Fibroblast of the aortic adventitia (primary cell): Measurements from ENCODE around the gene SMTN. TPM values are rescaled to one million over a fixed set of nuclear protein-coding genes. Genes with fewer than 3 reads are reported as not detected.
A peak's percentile ranks its signal among the peaks of the same experiment; 100 is the strongest.

Source experiments
- DNase-seq: peaks from one replicate; pipeline ENCODE4 v3.0.0-alpha.2; 2010; ENCODE audit warnings: low read depth
- H3K4me3 ChIP-seq: 2 replicates; pipeline ENCODE4 v1.5.1; 2011; ENCODE audit warnings: low read depth, mild to moderate bottlenecking, control low read depth, low read length, moderate library complexity
- total RNA-seq: library from RNA; depleted of rRNA; stranded (reverse); fragments of >200 nt; gene quantifications from 2 replicates; pipeline ENCODE4 v1.2.3, GENCODE V29; 2012; ENCODE audit warnings: low replicate concordance
- TF ChIP-seq, protein P1 (sequence below): IDR thresholded peaks from 2 replicates; pipeline ENCODE4 v1.5.1; 2011; ENCODE audit warnings: mild to moderate bottlenecking, low read length, control low read depth, inconsistent platforms; ENCODE audit not compliant: insufficient read depth

The SMTN gene
- total RNA-seq, 1 donor: 63.5 TPM

DNA sequence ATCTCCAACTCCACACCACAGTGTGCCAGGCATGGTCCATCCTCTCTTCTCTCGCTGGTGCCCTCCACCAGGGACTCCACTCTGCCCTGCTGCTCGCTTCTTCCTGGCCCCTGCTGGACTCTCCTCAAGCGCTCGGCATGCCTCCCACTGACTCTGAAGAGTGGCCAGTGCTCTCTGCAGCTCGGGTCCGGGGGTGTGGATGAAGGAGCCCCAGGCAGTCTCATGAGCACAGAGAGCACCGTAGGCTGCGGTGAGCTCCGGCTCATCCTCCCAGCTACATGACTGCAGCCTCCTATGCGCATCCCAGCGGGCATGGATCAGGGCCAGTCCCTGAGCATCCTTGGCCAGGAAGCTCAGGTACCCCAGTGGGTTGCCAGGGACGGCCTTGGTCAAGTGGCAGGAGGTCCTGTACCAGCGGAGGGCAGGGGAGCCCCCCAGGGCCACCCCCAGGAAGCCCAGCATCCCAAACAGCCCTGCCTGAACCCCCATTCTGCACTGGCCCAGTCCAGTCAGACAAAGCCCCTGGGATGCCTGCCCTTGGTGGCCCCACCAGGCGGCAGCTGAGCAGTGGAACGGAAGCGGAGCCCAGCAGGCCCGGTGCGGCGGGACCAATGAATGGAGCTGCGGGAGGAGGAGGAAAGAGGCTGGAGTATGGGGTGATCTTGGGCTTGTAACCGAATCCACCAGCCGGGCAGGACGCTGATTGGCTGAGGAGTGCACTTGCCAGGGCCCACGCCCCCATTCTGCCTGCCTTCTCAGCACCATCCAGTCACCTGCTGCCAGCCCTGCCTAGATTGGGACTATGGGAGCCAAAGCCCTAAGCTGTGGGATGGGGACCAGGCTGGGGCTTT lies 59.0 kb downstream of the SMTN start, which contains the start of gene PLA2G3:
PLA2G3 (minus strand) TSS at position 643 of the 851 bp plus-strand sequence; CDS start at position 489, 154 bp downstream.
- no peak within 1 kb of the TSS for H3K4me3 ChIP-seq
- TF ChIP-seq, protein P1, sequence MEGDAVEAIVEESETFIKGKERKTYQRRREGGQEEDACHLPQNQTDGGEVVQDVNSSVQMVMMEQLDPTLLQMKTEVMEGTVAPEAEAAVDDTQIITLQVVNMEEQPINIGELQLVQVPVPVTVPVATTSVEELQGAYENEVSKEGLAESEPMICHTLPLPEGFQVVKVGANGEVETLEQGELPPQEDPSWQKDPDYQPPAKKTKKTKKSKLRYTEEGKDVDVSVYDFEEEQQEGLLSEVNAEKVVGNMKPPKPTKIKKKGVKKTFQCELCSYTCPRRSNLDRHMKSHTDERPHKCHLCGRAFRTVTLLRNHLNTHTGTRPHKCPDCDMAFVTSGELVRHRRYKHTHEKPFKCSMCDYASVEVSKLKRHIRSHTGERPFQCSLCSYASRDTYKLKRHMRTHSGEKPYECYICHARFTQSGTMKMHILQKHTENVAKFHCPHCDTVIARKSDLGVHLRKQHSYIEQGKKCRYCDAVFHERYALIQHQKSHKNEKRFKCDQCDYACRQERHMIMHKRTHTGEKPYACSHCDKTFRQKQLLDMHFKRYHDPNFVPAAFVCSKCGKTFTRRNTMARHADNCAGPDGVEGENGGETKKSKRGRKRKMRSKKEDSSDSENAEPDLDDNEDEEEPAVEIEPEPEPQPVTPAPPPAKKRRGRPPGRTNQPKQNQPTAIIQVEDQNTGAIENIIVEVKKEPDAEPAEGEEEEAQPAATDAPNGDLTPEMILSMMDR: peak; percentile 16
- DNase-seq: peak; percentile 33

DNA sequence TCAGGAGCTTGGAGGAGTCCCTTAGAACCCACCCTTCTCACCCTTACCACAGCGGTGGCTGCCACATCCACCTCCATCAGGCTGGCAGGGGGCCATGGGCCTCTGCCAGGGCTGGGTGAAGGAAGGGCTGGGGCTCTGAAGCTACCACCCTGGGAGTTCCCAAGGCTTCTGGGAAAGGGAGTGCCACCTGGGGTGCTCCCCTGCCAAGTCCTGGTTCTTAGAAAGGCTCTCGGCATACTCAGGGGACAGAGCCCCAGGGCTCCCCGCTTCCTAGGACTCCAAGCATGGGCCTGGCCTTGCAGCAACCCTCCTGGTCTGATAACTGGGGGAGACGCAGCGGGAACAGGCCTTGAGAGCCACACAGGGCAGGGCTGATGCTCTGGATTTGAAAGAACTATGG lies 59.6 kb downstream of the SMTN start:
- H3K4me3 ChIP-seq: no peak overlapping the region
- TF ChIP-seq, protein P1: no peak
- DNase-seq: no peak

DNA sequence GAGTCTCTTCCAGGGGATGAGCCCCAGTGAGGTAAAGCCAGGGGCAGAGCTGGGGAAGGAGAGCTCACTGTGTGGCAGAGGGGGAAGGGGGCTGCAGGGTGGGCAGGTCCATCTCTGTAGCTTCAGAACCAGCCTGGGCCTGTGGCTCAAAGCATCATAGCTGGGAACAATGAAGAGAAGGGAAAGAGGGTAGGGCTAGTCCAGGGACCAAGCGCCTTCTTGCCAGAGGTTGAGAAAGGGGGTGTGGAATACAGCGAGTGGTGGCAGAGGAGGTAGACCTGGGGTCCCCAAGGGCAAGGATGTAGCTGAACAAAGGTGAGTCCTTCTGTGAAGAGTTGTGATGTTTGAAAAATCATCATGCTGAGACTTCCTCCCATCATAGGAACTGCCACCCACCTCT lies 60.4 kb downstream of the SMTN start:
- no peak for DNase-seq
- no peak overlapping the region for H3K4me3 ChIP-seq
- TF ChIP-seq, protein P1: no peak

DNA sequence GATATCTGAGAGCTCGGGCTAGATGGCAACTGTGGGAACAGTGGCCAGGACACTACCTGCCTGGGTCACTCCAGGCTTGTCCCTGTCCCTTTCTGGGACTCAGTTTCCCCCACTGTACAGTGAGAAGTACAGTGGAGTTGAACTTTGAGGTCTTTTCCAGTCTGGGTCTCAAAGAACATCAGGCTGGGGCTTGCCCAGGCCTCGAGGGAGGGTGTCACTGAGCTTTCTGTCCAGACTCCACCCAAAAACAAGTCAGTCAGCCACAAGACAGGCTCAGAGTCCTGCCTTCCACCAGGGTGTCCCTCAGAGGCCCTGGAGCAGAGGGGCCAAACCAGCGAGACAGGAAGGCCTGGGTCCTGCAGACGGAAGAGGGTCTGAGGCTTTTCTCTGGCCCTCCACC lies 61.2 kb downstream of the SMTN start:
- DNase-seq: no peak
- no peak overlapping the region for H3K4me3 ChIP-seq
- TF ChIP-seq, protein P1: no peak

DNA sequence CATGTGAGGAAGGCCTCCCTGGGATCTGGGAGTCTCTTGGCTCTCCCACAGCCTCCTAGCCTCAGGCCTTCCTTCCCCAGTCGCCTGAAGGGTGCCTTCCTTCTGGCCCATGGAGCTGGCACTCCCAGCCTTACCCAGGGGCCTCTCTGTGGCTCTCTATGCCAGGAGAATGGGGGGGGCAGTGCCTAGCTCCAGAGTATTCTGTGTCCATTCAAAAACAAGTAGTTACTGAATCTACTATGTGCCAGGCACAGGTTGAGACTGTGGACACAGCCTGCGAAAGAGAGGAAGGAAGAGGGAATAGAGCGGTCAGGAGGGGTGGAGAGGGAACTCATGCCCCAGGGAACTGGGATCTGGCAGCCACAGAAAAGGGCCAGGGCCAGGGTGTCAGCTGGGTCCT lies 61.9 kb downstream of the SMTN start:
- no peak for DNase-seq
- no peak overlapping the region for H3K4me3 ChIP-seq
- TF ChIP-seq, protein P1: no peak

DNA sequence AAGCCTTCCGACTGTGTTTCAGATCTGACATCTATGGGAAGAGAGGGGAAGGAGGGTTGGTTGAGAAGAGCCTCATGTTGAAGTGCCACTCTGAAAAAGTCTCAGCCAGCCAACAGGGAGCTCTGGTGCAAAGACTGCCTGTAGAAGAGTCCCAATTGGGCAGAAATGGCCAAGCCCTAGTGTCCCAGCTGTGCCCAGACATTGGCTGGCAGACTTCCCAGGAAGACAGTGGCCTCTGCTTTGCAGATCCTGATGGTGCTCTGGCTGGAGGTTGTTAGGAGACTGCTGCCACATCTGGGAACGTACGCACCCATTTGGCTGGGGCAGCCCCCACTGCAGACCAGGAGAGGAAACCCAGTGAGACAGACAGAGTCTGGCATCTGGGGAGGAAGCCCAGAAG lies 62.4 kb downstream of the SMTN start:
- TF ChIP-seq, protein P1: no peak
- no peak for DNase-seq
- H3K4me3 ChIP-seq: no peak overlapping the region
